Spleen (tissue), 7 donors: ENCODE results near the gene USH1G.

Experiments used
- CTCF ChIP-seq, 11 experiments: fragments of 200-600 bp in 7 of 11; fragments of 450-650 bp in 4 of 11; sonication (generic) in 4 of 11; IDR thresholded peaks in 8 of 11; conservative IDR thresholded peaks in 3 of 11; 1 replicate in 7 of 11; 2 replicates in 4 of 11; pipeline versions ENCODE4 v1.4.0 to v1.8.0; 2016 to 2021; ENCODE audit warnings: antibody characterized with exemption in 11 of 11, inconsistent platforms in 4 of 11, mild to moderate bottlenecking in 1 of 11
- POLR2A ChIP-seq, 3 donors: fragments of 450-650 bp; IDR thresholded peaks; one replicate each; pipeline ENCODE4 v1.5.1; 2017; ENCODE audit warnings: antibody characterized with exemption in 3 of 3, mild to moderate bottlenecking in 1 of 3
- donor health status: DM: no; HTN: no; CAD: no; lungs with moderate emphysema.
- donor health status: DM: no; HTN: no; CAD: no.
- donor health status: DM: no; HTN: no; CAD: no.

GRCh38 chr17:74900208-74900607, 22.8 kb downstream of the USH1G start:
- no peak for TF ChIP-seq CTCF (IDR thresholded peaks at IDR 0.05 in 8 of 11, conservative IDR thresholded peaks at IDR 0.05 in 3 of 11)
- TF ChIP-seq POLR2A (IDR thresholded peaks at IDR 0.05), result no peak
